ENCODE results near the gene NR3C2.

The NR3C2 gene

DNA sequence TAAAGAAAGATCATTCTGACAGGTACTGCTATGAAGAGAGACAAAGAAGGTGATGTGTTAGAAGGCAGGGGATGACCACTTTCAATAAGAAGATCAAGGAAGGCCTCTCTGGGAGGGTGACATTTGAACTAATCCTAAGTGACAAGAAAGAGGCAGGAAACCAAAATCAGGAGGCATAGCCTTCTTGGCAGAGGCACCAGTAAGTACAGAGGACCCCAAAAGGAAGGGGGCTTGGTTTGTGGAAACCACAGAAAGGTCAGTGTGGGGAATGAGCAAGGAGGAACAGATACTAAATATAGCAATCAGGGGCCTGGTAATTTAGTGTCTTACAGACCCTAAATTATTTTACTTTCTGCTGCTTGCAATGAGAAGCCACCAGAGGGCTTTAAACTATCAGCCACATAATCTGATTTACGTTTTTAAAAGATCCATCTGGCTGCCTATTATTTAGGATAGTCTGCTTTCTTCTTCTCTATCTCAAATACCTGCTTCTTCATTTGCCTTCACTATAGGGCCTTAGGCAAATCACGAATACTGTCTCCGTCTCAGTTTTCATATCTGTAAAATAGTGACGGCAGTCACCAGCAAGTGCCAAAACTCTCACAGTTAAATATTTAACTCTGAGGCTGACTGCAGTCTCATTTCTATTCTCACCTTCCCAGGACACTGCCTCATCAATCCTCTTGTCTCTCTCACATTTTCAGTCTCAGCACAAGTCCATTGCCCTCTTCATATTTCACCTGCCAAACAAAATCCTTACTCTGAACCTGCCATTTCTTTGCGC is 16.7 kb downstream of the NR3C2 start:
- in situ Hi-C loops (cut with HindIII; ENCODE audit: low pct_ligation_motif_present, low sequenced_read_pairs): no loop called here
- Histone ChIP-seq H3K4me3 (ENCODE audit: low read depth, low read length) (no peak overlapping the region), H3K36me3 (replicated peaks) (no peaks in the 10 kb centered on the region), H3K27me3 (replicated peaks) (no peaks in the 10 kb centered on the region), H3K27ac (no peak overlapping the region)
- TF ChIP-seq, protein P1, sequence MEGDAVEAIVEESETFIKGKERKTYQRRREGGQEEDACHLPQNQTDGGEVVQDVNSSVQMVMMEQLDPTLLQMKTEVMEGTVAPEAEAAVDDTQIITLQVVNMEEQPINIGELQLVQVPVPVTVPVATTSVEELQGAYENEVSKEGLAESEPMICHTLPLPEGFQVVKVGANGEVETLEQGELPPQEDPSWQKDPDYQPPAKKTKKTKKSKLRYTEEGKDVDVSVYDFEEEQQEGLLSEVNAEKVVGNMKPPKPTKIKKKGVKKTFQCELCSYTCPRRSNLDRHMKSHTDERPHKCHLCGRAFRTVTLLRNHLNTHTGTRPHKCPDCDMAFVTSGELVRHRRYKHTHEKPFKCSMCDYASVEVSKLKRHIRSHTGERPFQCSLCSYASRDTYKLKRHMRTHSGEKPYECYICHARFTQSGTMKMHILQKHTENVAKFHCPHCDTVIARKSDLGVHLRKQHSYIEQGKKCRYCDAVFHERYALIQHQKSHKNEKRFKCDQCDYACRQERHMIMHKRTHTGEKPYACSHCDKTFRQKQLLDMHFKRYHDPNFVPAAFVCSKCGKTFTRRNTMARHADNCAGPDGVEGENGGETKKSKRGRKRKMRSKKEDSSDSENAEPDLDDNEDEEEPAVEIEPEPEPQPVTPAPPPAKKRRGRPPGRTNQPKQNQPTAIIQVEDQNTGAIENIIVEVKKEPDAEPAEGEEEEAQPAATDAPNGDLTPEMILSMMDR (IDR thresholded peaks at IDR 0.05; ENCODE audit: low read depth, low read length, missing control alignments): no peak
- DNase-seq: no peak

DNA sequence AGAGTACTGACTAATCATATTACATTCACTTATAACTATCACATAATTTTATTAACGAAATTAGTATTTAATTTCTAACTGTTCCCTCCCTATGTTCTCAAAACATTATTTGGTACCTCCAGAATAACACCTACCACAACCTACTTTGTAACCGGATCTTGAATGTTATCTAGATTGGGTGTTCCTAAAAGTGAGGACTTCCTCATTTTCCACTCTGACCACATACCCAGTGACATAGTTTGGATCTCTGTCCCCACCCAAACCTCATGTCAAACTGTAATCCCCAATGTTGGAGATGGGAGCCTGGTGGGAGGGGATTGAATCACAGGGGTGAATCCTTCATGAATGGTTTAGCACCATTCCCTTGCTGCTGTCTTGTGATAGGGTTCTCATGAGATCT is 21.8 kb downstream of the NR3C2 start:
- Histone ChIP-seq H3K27me3 (replicated peaks) (no peaks in the 10 kb centered on the region), H3K27ac (no peak overlapping the region), H3K4me3 (ENCODE audit: low read depth, low read length) (no peak overlapping the region), H3K36me3 (replicated peaks) (no peaks in the 10 kb centered on the region)
- in situ Hi-C loops (cut with HindIII; ENCODE audit: low pct_ligation_motif_present, low sequenced_read_pairs): no loop called here
- no peak for DNase-seq
- TF ChIP-seq, protein P1 (IDR thresholded peaks at IDR 0.05; ENCODE audit: low read depth, low read length, missing control alignments): no peak

DNA sequence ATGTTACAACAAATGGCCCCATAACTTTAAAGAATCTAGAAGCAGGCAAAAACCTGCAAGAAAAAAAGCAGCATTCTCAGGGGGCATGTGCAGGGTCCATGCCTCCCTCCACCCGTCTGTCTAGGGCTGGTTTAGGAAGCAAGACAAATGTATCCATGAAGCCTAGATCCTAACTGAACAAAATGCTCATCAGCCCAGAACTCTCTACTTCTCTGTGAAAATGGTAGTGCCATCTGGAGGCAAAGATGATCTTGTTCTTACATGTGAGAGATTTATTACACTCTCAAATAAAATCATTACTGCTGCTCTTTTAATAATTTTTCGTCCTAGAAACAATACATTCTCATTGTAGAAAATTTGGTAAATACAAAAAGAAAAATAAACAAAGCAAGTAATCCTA is 26.7 kb downstream of the NR3C2 start:
- no peaks in the 10 kb centered on the region for H3K36me3 ChIP-seq (replicated peaks)
- in situ Hi-C loops (cut with HindIII; ENCODE audit: low pct_ligation_motif_present, low sequenced_read_pairs): no loop called here
- TF ChIP-seq, protein P1 (IDR thresholded peaks at IDR 0.05; ENCODE audit: low read depth, low read length, missing control alignments): peak; percentile 27
- H3K27ac ChIP-seq: no peak overlapping the region
- no peak overlapping the region for H3K4me3 ChIP-seq (ENCODE audit: low read depth, low read length)
- no peaks in the 10 kb centered on the region for H3K27me3 ChIP-seq (replicated peaks)
- DNase-seq: no peak

DNA sequence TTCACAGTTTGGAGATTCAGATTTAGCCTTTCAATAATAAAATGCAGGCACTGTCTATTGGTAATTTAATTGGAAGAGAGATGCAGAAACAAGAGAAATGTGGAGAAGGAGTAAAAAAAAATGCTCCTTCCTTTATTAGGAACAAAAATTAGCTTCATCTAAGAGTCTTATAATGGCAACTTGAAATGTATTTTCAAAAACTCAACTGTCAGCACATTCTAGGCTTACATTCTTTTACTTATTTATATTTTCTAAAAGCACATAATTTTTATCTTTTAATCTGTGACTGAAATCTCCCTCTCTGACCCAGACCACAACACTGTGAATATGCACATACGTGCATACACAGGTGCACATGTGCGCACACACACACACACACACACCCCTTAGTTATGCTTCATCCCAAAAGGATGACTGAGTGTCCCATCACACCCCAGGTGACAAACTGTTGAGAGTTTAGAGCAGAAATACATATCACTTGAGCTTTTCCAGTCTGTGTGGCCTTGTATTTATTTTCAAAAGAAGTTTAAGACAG is 29.7 kb downstream of the NR3C2 start:
- in situ Hi-C loops (cut with HindIII; ENCODE audit: low pct_ligation_motif_present, low sequenced_read_pairs): no loop called here
- Histone ChIP-seq H3K4me3 (ENCODE audit: low read depth, low read length) (no peak overlapping the region), H3K27ac (no peak overlapping the region), H3K27me3 (replicated peaks) (no peaks in the 10 kb centered on the region), H3K36me3 (replicated peaks) (no peaks in the 10 kb centered on the region)
- TF ChIP-seq, protein P1 (IDR thresholded peaks at IDR 0.05; ENCODE audit: low read depth, low read length, missing control alignments): no peak
- no peak for DNase-seq

DNA sequence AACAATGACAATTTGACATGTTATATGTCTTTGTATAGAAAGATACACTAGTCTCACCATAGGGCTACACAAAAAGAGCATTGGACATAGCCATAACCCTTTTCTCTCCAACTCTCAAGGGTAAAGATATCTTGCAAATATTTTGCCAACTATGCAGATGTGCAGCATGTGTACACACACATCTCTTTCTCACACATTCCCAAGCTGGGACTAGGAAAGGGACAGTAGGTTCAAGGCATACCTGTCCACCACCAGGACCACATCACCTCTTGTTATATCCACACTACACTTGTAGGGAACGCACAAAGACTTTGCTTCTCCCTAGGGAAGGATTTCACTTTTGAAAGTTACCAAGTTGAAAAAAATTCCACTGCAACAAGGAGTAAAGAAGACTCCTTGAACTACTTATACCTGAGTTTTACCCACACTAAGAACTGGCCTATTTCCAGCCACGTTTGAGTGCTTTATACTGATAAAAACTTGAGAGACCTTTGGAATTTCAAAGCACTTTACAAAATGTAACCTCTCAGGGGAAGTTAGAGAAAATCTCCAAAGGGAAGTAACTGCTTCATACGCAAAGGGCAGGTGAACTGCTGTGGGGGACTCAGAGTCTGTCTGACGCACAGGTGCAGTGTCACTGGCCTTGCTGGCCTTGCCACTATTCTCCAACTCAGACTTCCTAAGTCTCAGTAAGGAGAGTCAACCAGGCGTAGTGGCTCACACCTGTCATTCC is 36.9 kb downstream of the NR3C2 start:
- Histone ChIP-seq H3K4me3 (ENCODE audit: low read depth, low read length) (no peak overlapping the region), H3K27me3 (replicated peaks) (no peaks in the 10 kb centered on the region), H3K36me3 (replicated peaks) (no peaks in the 10 kb centered on the region), H3K27ac (no peak overlapping the region)
- no peak for DNase-seq
- TF ChIP-seq, protein P1 (IDR thresholded peaks at IDR 0.05; ENCODE audit: low read depth, low read length, missing control alignments): no peak
- in situ Hi-C loops (cut with HindIII; ENCODE audit: low pct_ligation_motif_present, low sequenced_read_pairs): no loop called here

All from brain microvascular endothelial cell (primary cell).